Astrocyte (in vitro differentiated cells and primary cell): ENCODE measurements around the gene CBFA2T2.

Source experiments
- CTCF ChIP-seq: IDR thresholded peaks from 2 replicates; pipeline ENCODE4 v1.5.1; 2011; ENCODE audit warnings: low read depth, mild to moderate bottlenecking, inconsistent platforms, low read length, moderate library complexity; ENCODE audit not compliant: insufficient read depth
- EZH2 ChIP-seq: IDR thresholded peaks from 2 replicates; pipeline ENCODE4 v1.6.1; 2012; ENCODE audit warnings: mild to moderate bottlenecking, low read length, inconsistent platforms; ENCODE audit not compliant: insufficient read depth

GRCh38 chr20:33551778-33552177 lies 61.9 kb downstream of the CBFA2T2 start:
- no peak for TF ChIP-seq CTCF
- no peak for TF ChIP-seq EZH2
